Fibroblast of lung (primary cell): Measurements from ENCODE around the gene HAT1.

Experiments used
- CTCF ChIP-seq, 2 donors: IDR thresholded peaks in 1 of 2; conservative IDR thresholded peaks in 1 of 2; 1 replicate in 1 of 2; 2 replicates in 1 of 2; pipeline ENCODE4 v1.5.1; 2011 to 2012; ENCODE audit warnings: low read length in 2 of 2, control low read depth in 1 of 2, inconsistent platforms in 1 of 2, low read depth in 1 of 2, mild to moderate bottlenecking in 1 of 2
- EZH2 ChIP-seq: IDR thresholded peaks from 2 replicates; pipeline ENCODE4 v1.5.1; 2012; ENCODE audit warnings: low read length, control low read depth, mild to moderate bottlenecking; ENCODE audit errors: missing control alignments

- TF ChIP-seq CTCF (conservative IDR thresholded peaks at IDR 0.05 in 1 of 2, IDR thresholded peaks at IDR 0.05 in 1 of 2; ENCODE audit: low read depth in 1 of 2, low read length in 2 of 2) (no peak), EZH2 (no peak)
These were observed 40.0 kb upstream of the HAT1 start for GRCh38 chr2:171882089-171882769.
